Neural cell (in vitro differentiated cells): ENCODE data around the gene TTLL5. TPM values are rescaled to one million over a fixed set of nuclear protein-coding genes. Genes with fewer than 3 reads are reported as not detected.

ENCODE experiments used
- H2AFZ ChIP-seq: fragments of 200-600, 300-800 bp; sonication (generic), shearing (Covaris generic); 2 replicates; pipeline ENCODE4 v1.6.0; 2014; ENCODE audit warnings: low read depth, mild to moderate bottlenecking, antibody characterized with exemption, low read length, moderate library complexity
- H3F3A ChIP-seq: fragments of 200-600 bp; shearing (Covaris generic); 2 replicates; pipeline ENCODE4 v1.6.1; 2016; ENCODE audit warnings: mild to moderate bottlenecking, moderate library complexity, mixed read lengths, antibody characterized with exemption, low read length; ENCODE audit not compliant: insufficient read depth, poor library complexity, severe bottlenecking
- H3K27ac ChIP-seq: fragments of 200-600, 300-800 bp; sonication (generic), shearing (Covaris generic); 2 replicates; pipeline ENCODE4 v1.5.1; 2014; ENCODE audit warnings: mild to moderate bottlenecking, low read length, moderate library complexity
- H3K27me3 ChIP-seq: fragments of 300-800, 200-600 bp; sonication (generic), shearing (Covaris generic); 2 replicates; pipeline ENCODE4 v1.6.0; 2014; ENCODE audit warnings: mild to moderate bottlenecking, low read depth, low read length, moderate library complexity; ENCODE audit not compliant: insufficient read depth
- H3K36me3 ChIP-seq: fragments of 300-800, 200-600 bp; sonication (generic), shearing (Covaris generic); 2 replicates; pipeline ENCODE4 v1.5.1; 2014; ENCODE audit warnings: mild to moderate bottlenecking, antibody characterized with exemption, low read length, moderate library complexity; ENCODE audit not compliant: insufficient read depth
- H3K4me2 ChIP-seq: fragments of 300-800, 200-600 bp; sonication (generic), shearing (Covaris generic); 2 replicates; pipeline ENCODE4 v1.6.0; 2014; ENCODE audit warnings: mild to moderate bottlenecking, low read length
- H3K4me3 ChIP-seq: fragments of 300-800, 200-600 bp; sonication (generic), shearing (Covaris generic); 2 replicates; pipeline ENCODE4 v1.5.1; 2014; ENCODE audit warnings: mild to moderate bottlenecking, low read length, moderate library complexity
- H3K79me2 ChIP-seq: fragments of 200-600 bp; shearing (Covaris generic); replicated peaks from 2 replicates; pipeline ENCODE4 v1.6.0; 2014; ENCODE audit warnings: mild to moderate bottlenecking, low read length, moderate library complexity; ENCODE audit not compliant: insufficient read depth
- H3K9ac ChIP-seq: fragments of 300-800, 200-600 bp; sonication (generic), shearing (Covaris generic); 2 replicates; pipeline ENCODE4 v1.6.1; 2016; ENCODE audit warnings: mild to moderate bottlenecking, low read length, mixed read lengths
- H3K9me2 ChIP-seq: fragments of 200-600 bp; shearing (Covaris generic); 2 replicates; pipeline ENCODE4 v1.6.1; 2016; ENCODE audit warnings: mild to moderate bottlenecking, low read length, mixed read lengths; ENCODE audit not compliant: insufficient read depth
- H3K9me3 ChIP-seq: fragments of 200-600, 300-800 bp; sonication (generic), shearing (Covaris generic); 2 replicates; pipeline ENCODE4 v1.6.1; 2016; ENCODE audit warnings: mild to moderate bottlenecking, mixed run types, low read length, moderate library complexity, mixed read lengths
- H4K20me1 ChIP-seq: fragments of 200-600 bp; shearing (Covaris generic); 2 replicates; pipeline ENCODE4 v1.6.1; 2016; ENCODE audit warnings: mild to moderate bottlenecking, mixed run types; ENCODE audit not compliant: insufficient read depth
- EP300 ChIP-seq: fragments of 450-650 bp; conservative IDR thresholded peaks from 2 replicates; pipeline ENCODE4 v1.6.1; 2014; ENCODE audit warnings: antibody characterized with exemption, mild to moderate bottlenecking, moderate library complexity; ENCODE audit not compliant: poor library complexity, severe bottlenecking
- EZH2 ChIP-seq: fragments of 200-600, 300-800 bp; shearing (Covaris generic), sonication (generic); IDR thresholded peaks from 2 replicates; pipeline ENCODE4 v1.6.1; 2014; ENCODE audit warnings: antibody characterized with exemption, low read length, borderline replicate concordance, mild to moderate bottlenecking; ENCODE audit not compliant: insufficient read depth, poor library complexity, severe bottlenecking
- MXI1 ChIP-seq: fragments of 450-650 bp; conservative IDR thresholded peaks from 2 replicates; pipeline ENCODE4 v1.6.1; 2014; ENCODE audit warnings: antibody characterized with exemption, mild to moderate bottlenecking; ENCODE audit not compliant: poor library complexity, severe bottlenecking
- POLR2AphosphoS5 ChIP-seq: IDR thresholded peaks from 2 replicates; pipeline ENCODE4 v1.6.1; 2012
- RAD21 ChIP-seq: fragments of 450-650 bp; conservative IDR thresholded peaks from 2 replicates; pipeline ENCODE4 v1.6.1; 2014; ENCODE audit warnings: antibody characterized with exemption, mild to moderate bottlenecking, moderate library complexity
- SMC3 ChIP-seq: fragments of 450-650 bp; conservative IDR thresholded peaks from 2 replicates; pipeline ENCODE4 v1.6.1; 2014; ENCODE audit warnings: antibody characterized with exemption, mild to moderate bottlenecking, moderate library complexity; ENCODE audit not compliant: poor library complexity
- TAF1 ChIP-seq: IDR thresholded peaks from 2 replicates; pipeline ENCODE4 v1.6.1; 2012; ENCODE audit warnings: low read depth
- polyA plus RNA-seq: library from polyadenylated mRNA; depleted of rRNA; stranded (reverse); fragments of >200 nt; gene quantifications from 2 replicates; pipeline ENCODE4 v1.2.3, GENCODE V29; 2014
- TF ChIP-seq, protein P1 (sequence below): fragments of 450-650 bp; IDR thresholded peaks from 2 replicates; pipeline ENCODE4 v1.5.1; 2014; ENCODE audit warnings: antibody characterized with exemption, mild to moderate bottlenecking, moderate library complexity; ENCODE audit not compliant: poor library complexity, severe bottlenecking
- TF ChIP-seq, protein P2 (sequence below): IDR thresholded peaks from 2 replicates; pipeline ENCODE4 v1.6.1; 2012; ENCODE audit warnings: borderline replicate concordance

TTLL5 gene
- polyA plus RNA-seq, 1 donor from 2014 or later: 8.2 TPM

- H2AFZ ChIP-seq: no peak overlapping the region
- no peaks in the 10 kb centered on the region for H3K9me3 ChIP-seq
- no peak overlapping the region for H3K4me2 ChIP-seq
Measured at GRCh38 chr14:75827331-75827730, 166.3 kb downstream of the TTLL5 start.

DNA sequence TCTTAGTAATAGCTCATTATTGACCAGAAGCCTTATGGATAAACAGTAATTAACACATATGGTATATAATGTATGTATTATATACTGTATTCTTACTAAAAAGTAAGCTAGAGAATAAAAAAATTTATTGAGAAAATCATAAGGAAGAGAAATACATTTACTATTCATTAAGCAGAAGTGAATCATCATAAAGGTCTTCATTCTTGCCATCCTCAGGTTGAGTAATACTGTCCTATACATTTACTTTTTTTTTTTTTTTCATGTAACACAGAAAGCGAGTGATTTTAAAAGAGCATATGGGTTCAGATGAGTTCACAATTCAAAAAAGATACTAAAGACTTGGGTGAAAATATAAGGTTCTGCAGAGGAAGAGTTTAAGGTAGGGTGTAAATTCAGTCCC, 168.3 kb downstream of the TTLL5 start:
- no peaks in the 10 kb centered on the region for H3F3A ChIP-seq
- H3K27ac ChIP-seq: no peak overlapping the region
- no peak overlapping the region for H3K4me3 ChIP-seq
- H3K9ac ChIP-seq: no peak overlapping the region
- no peaks in the 10 kb centered on the region for H3K27me3 ChIP-seq
- no peak overlapping the region for H2AFZ ChIP-seq
- no peak overlapping the region for H3K4me2 ChIP-seq
- no peaks in the 10 kb centered on the region for H3K79me2 ChIP-seq
- H3K9me2 ChIP-seq: no peaks in the 10 kb centered on the region
- no peaks in the 10 kb centered on the region for H4K20me1 ChIP-seq
- H3K9me3 ChIP-seq: no peaks in the 10 kb centered on the region
- TF ChIP-seq EP300 (no peak), EZH2 (no peak), MXI1 (no peak), SMC3 (no peak), TAF1 (no peak), RAD21 (no peak), POLR2AphosphoS5 (no peak)
- TF ChIP-seq, protein P1, sequence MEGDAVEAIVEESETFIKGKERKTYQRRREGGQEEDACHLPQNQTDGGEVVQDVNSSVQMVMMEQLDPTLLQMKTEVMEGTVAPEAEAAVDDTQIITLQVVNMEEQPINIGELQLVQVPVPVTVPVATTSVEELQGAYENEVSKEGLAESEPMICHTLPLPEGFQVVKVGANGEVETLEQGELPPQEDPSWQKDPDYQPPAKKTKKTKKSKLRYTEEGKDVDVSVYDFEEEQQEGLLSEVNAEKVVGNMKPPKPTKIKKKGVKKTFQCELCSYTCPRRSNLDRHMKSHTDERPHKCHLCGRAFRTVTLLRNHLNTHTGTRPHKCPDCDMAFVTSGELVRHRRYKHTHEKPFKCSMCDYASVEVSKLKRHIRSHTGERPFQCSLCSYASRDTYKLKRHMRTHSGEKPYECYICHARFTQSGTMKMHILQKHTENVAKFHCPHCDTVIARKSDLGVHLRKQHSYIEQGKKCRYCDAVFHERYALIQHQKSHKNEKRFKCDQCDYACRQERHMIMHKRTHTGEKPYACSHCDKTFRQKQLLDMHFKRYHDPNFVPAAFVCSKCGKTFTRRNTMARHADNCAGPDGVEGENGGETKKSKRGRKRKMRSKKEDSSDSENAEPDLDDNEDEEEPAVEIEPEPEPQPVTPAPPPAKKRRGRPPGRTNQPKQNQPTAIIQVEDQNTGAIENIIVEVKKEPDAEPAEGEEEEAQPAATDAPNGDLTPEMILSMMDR: no peak
- TF ChIP-seq, protein P2, sequence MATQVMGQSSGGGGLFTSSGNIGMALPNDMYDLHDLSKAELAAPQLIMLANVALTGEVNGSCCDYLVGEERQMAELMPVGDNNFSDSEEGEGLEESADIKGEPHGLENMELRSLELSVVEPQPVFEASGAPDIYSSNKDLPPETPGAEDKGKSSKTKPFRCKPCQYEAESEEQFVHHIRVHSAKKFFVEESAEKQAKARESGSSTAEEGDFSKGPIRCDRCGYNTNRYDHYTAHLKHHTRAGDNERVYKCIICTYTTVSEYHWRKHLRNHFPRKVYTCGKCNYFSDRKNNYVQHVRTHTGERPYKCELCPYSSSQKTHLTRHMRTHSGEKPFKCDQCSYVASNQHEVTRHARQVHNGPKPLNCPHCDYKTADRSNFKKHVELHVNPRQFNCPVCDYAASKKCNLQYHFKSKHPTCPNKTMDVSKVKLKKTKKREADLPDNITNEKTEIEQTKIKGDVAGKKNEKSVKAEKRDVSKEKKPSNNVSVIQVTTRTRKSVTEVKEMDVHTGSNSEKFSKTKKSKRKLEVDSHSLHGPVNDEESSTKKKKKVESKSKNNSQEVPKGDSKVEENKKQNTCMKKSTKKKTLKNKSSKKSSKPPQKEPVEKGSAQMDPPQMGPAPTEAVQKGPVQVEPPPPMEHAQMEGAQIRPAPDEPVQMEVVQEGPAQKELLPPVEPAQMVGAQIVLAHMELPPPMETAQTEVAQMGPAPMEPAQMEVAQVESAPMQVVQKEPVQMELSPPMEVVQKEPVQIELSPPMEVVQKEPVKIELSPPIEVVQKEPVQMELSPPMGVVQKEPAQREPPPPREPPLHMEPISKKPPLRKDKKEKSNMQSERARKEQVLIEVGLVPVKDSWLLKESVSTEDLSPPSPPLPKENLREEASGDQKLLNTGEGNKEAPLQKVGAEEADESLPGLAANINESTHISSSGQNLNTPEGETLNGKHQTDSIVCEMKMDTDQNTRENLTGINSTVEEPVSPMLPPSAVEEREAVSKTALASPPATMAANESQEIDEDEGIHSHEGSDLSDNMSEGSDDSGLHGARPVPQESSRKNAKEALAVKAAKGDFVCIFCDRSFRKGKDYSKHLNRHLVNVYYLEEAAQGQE: no peak
- no peaks in the 10 kb centered on the region for H3K36me3 ChIP-seq

More at GRCh38 chr14:75827331-75827730, 166.3 kb downstream of the TTLL5 start:
- Histone ChIP-seq H3K36me3 (no peaks in the 10 kb centered on the region), H3F3A (no peaks in the 10 kb centered on the region), H3K27ac (no peak overlapping the region), H3K9ac (no peak overlapping the region), H3K27me3 (no peaks in the 10 kb centered on the region), H3K9me2 (no peaks in the 10 kb centered on the region), H3K4me3 (no peak overlapping the region), H4K20me1 (no peaks in the 10 kb centered on the region), H3K79me2 (no peaks in the 10 kb centered on the region)
- TF ChIP-seq MXI1: no peak
- TF ChIP-seq, protein P2: no peak
- no peak for TF ChIP-seq RAD21
- TF ChIP-seq POLR2AphosphoS5: no peak
- TF ChIP-seq SMC3: no peak
- TF ChIP-seq TAF1: no peak
- TF ChIP-seq, protein P1: no peak
- TF ChIP-seq EP300: no peak
- no peak for TF ChIP-seq EZH2
